ENCODE data around the gene ZNF277. TPM values are rescaled to one million over a fixed set of nuclear protein-coding genes. Genes with fewer than 3 reads are reported as not detected.

The ZNF277 gene, protein sequence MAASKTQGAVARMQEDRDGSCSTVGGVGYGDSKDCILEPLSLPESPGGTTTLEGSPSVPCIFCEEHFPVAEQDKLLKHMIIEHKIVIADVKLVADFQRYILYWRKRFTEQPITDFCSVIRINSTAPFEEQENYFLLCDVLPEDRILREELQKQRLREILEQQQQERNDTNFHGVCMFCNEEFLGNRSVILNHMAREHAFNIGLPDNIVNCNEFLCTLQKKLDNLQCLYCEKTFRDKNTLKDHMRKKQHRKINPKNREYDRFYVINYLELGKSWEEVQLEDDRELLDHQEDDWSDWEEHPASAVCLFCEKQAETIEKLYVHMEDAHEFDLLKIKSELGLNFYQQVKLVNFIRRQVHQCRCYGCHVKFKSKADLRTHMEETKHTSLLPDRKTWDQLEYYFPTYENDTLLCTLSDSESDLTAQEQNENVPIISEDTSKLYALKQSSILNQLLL
- total RNA-seq (ENCODE audit: insufficient read depth, low replicate concordance), result 32.0 TPM

- DNase-seq (ENCODE audit: low spot score), result peak; percentile 100
Observed at GRCh38 chr7:112206238-112206990, at the start of gene ZNF277, which contains the start of gene DOCK4. Gene ZNF277 (plus strand): TSS chr7:112206695. CDS start chr7:112206717, 22 bp downstream. Gene DOCK4 (minus strand): TSS chr7:112206399. CDS start chr7:112206138, 261 bp downstream.

DNA sequence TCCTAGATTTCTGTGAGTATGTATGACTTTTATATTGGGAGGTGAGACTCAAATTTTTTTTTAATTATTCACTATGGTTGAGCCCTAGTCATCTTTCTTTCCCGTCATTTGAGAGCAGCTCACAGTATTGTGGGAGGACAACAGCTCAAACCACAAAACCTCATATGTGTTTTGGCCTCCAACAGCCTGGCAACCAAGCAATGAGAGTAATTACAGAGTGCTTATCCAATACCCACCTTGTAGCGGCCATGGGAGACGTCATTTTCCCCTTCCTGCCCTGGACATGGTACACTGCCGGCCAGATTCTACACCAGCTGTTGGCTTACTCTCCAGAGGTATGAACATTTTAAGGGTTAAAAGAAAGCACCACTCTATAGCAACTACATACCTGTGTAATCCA is 49.4 kb upstream of the ZNF277 start:
- DNase-seq (ENCODE audit: low spot score), result no peak

- DNase-seq (ENCODE audit: low spot score), result no peak
Observed at GRCh38 chr7:112159351-112159750, 47.1 kb upstream of the ZNF277 start.

- DNase-seq (ENCODE audit: low spot score), result no peak
Observed at GRCh38 chr7:112160130-112160770, 46.2 kb upstream of the ZNF277 start.

- no peak for DNase-seq (ENCODE audit: low spot score)
Observed at GRCh38 chr7:112160771-112161150, 45.7 kb upstream of the ZNF277 start.

- peak; percentile 40 for DNase-seq (ENCODE audit: low spot score)
Observed at GRCh38 chr7:112161253-112162141, 45.0 kb upstream of the ZNF277 start.

DNA sequence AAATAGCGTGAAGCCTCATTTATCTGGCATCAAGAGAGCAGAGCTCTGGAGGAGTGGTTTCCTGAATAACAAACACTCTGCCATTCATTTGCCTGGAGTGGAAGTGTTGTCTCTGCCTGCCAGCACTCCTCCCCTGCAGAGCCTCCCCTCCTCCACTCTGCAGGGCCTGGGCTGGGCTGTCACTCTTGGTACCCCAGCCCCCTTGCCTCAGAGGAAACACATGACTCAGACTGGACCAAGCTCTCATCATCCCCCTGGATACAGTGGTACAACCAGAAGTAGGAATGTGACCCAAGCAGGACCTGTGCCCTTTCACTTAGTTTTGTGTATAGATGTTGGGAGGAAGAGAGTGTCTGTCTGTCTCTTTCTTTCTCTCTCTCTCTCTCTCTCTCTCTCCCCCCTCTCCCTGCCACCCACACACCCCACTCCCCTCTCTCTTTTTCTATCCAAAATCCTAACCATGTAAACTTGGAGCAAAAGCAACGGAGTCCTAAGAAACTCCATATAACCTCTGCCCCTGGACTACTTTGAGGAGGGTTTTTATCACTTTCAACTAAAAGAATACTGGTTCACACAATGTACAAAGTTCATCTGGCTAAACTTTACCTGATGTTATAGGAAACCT is 44.2 kb upstream of the ZNF277 start:
- DNase-seq (ENCODE audit: low spot score), result no peak

- no peak for DNase-seq (ENCODE audit: low spot score)
Observed at GRCh38 chr7:112162784-112163506, 43.5 kb upstream of the ZNF277 start.

- no peak for DNase-seq (ENCODE audit: low spot score)
Observed at GRCh38 chr7:112167147-112167546, 39.3 kb upstream of the ZNF277 start.

DNA sequence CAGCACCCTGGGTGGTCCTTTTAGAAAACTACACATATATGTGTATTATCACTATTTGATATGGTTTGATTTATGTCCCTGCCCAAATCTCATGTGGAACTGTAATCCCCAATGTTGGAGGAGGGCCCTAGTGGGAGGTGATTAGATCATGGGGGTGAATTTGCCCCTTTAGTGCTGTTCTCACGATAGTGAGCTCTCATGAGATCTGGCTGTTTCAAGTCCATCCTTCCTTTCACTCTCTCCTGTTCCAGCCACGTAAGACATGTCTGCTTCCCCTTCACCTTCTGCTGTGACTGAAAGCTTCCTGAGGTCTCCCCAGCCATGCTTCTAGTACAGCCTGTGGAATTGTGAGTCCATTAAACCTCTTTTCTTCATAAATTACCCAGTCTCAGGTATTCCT is 37.6 kb upstream of the ZNF277 start:
- no peak for DNase-seq (ENCODE audit: low spot score)

- DNase-seq (ENCODE audit: low spot score), result no peak
Observed at GRCh38 chr7:112171673-112172072, 34.8 kb upstream of the ZNF277 start.

- DNase-seq (ENCODE audit: low spot score), result no peak
Observed at GRCh38 chr7:112172870-112173567, 33.5 kb upstream of the ZNF277 start.

GRCh38 chr7:112173568-112173905 is 33.0 kb upstream of the ZNF277 start:
- DNase-seq (ENCODE audit: low spot score), result no peak

DNA sequence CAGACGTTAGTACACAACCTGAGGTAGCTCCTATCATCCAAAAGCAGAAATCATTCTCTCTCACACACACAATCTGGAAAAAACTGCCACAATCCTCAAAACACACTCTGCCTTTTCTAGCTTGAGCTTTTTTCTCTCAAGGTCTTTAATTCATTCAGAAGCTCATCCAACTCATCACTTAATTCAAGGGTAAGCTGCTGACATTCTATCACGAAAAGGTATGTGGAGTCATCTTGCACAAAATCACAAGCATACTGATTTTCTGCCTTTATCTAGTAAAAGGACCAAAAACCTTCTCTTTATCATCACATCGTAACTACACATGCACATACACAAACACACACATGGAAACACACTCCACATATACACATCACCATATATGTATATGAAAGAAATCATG is 32.3 kb upstream of the ZNF277 start:
- DNase-seq (ENCODE audit: low spot score), result no peak

DNA sequence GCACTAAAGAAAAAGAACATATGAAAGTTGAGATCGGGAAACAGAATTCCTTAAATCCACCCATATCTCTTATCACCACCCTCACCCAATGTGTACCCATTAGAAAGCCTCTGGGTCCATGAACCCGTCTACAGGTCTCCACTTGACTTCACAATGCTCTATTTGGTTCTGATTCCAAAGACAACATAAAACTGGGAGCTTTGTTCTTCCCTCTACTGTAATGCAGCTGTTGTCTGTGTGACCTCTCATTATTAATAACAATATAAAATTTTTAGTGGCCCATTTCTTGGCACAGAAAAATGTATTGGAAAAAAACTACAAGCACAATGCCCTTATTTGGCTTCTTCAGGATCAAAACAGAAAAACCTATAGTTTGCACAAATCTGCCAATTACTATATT is 30.3 kb upstream of the ZNF277 start:
- DNase-seq (ENCODE audit: low spot score), result no peak

DNA sequence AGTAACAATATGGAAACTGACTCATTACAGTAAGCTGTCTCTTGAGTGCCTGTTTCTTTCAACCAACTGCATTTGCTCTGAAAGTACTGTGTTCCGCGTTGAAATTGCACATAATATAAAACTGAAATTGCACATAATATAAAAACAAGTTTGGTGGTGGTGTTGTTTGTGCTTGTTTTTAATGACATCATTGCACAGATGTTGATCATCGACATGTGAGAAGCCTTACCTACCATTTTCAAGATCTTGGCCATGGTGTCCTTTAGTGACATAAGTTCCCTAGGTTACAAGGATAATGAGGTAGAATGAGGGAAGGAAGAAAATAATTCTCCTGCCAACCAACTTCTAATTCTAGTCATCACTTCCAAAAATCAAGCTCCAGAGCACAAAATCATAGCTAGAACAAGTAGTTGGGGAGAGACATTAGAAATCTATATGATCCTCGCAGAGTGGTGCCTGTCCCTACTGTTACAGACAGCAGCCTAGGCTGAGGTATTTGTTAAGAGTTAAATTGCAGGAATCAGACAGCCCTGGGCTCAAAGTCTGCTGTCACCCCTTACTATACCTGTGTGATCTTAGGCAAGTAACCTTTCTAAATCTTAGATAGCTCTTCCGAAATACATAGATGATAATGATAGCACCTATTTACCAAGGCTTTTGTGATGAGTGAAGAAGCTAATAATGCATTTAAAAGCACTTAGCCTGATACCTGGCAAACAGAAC is 29.6 kb upstream of the ZNF277 start:
- no peak for DNase-seq (ENCODE audit: low spot score)

- no peak for DNase-seq (ENCODE audit: low spot score)
Observed at GRCh38 chr7:112180223-112180622, 26.3 kb upstream of the ZNF277 start.

DNA sequence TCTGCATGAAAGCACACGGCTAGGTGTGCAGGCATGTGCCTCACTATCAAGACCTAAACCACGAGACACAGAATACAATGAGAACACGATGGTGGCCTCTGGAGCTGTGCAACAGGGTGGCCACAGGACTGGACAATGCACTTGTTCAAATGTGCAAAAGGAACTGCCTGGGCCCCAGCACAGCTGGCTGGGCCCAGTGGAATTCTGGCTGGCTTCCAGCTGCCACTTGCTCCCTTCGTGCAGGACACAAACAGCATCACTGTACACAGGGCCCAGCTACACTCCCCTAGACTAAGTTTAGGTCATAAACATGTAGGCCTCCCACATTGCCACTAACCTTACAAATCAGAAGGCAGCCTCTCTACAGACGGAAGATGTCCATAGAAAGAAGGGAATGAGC is 23.7 kb upstream of the ZNF277 start:
- no peak for DNase-seq (ENCODE audit: low spot score)

GRCh38 chr7:112183266-112183665 is 23.2 kb upstream of the ZNF277 start:
- DNase-seq (ENCODE audit: low spot score), result no peak

Measured in umbilical cord (tissue), 2 donors.